C4-2B (cell line): ENCODE data around the gene MYH15.

ENCODE experiments used
- ZFX ChIP-seq: fragments of 450-650 bp; IDR thresholded peaks from 2 replicates; pipeline ENCODE4 v1.6.1; 2017
- TF ChIP-seq, protein P1 (sequence below): fragments of 450-650 bp; conservative IDR thresholded peaks from 2 replicates; pipeline ENCODE4 v1.5.1; 2017; ENCODE audit warnings: mild to moderate bottlenecking

DNA sequence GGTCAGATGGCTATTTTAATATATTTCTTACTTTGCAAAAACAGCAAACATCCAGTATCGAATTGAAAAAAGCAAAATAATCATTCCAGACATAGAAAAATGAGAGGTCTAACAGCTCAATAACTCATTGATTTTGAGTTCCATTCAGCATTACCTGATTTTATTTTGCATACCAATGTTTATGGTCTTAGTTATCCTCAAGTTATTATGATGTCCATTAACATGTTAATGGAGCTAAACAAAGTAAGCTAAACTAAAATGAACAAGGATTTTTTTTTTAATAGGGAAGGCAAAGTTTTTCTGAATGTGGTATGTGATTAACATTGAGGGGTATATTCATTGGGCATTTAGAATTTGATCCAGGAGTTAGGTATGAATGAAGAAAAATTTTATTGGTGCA, 13.1 kb downstream of the MYH15 start:
- TF ChIP-seq, protein P1, sequence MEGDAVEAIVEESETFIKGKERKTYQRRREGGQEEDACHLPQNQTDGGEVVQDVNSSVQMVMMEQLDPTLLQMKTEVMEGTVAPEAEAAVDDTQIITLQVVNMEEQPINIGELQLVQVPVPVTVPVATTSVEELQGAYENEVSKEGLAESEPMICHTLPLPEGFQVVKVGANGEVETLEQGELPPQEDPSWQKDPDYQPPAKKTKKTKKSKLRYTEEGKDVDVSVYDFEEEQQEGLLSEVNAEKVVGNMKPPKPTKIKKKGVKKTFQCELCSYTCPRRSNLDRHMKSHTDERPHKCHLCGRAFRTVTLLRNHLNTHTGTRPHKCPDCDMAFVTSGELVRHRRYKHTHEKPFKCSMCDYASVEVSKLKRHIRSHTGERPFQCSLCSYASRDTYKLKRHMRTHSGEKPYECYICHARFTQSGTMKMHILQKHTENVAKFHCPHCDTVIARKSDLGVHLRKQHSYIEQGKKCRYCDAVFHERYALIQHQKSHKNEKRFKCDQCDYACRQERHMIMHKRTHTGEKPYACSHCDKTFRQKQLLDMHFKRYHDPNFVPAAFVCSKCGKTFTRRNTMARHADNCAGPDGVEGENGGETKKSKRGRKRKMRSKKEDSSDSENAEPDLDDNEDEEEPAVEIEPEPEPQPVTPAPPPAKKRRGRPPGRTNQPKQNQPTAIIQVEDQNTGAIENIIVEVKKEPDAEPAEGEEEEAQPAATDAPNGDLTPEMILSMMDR, result no peak
- no peak for TF ChIP-seq ZFX
